SH-SY5Y (cell line): Measurements from ENCODE around the gene KCNIP4.

ENCODE experiments used
- GATA2 ChIP-seq: IDR thresholded peaks from 2 replicates; pipeline ENCODE4 v1.6.1; 2011; ENCODE audit warnings: mild to moderate bottlenecking, low read depth, low read length
- GATA3 ChIP-seq: IDR thresholded peaks from 2 replicates; pipeline ENCODE4 v1.6.1; 2011; ENCODE audit warnings: low read depth, mild to moderate bottlenecking, low read length, moderate library complexity

DNA sequence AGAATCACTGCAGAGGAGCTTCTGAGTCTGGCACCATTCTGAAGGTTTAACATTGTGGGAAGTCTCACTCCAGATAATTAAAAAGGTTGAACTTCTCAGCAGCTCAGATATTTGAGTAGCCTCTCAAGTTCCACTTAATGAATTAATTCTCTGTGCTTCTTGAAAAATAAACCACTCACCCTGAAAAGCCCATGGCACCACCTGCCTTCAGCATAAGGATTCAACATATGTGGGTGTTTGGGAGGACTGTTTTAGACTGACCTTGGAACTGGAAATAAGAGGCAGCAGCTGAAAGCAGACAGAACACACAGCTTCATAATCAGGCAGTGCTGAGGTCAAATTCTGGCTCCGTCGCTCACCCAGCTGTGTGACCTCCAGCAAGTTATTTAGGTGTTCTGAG, 100.6 kb downstream of the KCNIP4 start:
- no peak for TF ChIP-seq GATA2
- no peak for TF ChIP-seq GATA3
